ENCODE measurements around the gene LDLRAD4.

Gene LDLRAD4

DNA sequence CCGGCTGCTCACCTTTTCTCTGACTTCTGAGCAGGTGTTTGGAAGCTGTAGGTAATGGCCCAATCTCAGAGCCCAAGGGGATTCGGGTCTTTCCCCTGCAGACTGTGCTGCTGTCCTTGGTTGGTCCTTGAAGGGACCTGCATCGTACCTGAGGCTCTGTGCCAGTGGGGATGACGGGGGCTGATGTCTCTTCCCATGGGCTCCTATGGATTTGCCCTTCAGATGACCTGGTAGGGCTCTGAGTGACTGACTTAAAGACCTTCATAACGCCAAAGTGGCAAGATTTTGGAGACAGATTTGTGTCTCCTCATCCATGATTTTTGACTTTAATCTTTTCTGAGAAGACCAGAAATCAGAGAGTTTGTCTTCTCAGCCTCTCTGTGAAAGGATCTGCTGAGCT, 341.7 kb downstream of the LDLRAD4 start:
- TF ChIP-seq CTCF (IDR thresholded peaks at IDR 0.05; ENCODE audit: low read depth, low read length), result no peak
- DNase-seq (ENCODE audit: extremely low read depth, low read depth), result no peak

DNA sequence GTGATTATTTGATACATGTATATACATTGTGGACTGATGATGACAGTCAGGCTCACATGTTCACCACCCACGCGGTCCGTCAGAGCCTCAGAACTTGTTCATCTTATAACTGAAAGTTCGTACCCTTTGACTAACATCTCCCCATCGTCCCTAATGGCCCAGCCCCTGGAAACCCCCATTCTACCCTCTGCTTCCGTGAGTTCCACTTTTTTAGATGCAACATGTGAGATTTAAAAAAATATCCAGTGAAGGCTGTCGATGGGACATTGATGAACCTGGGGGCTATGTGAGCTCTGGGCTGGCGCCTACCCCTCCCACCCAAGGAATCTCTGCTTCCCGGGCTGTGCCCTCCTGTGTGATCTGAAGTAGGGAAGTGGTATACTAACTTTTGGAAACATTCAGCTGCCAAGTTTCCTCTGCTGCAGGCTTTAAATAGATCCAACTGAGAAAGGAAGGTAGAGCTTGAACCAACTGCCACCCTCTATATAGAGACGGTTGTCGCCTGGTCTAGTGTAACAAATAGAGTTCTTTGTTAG, 344.0 kb downstream of the LDLRAD4 start:
- no peak for TF ChIP-seq CTCF (IDR thresholded peaks at IDR 0.05; ENCODE audit: low read depth, low read length)
- DNase-seq (ENCODE audit: extremely low read depth, low read depth), result no peak

GRCh38 chr18:13563390-13563805, 344.8 kb downstream of the LDLRAD4 start:
- DNase-seq (ENCODE audit: extremely low read depth, low read depth), result no peak
- no peak for TF ChIP-seq CTCF (IDR thresholded peaks at IDR 0.05; ENCODE audit: low read depth, low read length)

DNA sequence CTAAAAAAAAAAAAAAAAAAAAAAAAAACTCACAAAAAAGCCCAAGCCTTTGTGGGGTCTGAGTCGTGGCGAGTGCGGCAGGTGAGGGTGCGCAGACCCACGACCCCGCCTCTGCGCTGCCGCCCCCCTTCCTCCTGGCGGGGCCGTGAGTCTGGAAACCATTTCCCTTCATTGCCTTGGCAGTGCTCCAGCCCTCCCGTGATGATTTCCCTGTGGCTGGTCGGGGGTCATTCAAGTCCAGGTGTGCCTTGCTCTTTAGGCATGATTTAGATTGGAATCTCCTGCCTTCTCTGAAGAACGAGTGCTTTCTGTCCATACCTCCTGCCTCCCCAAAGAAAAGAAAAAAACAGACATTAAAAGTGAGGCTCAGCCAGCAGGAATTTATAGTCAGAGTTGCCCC, 346.0 kb downstream of the LDLRAD4 start:
- DNase-seq (ENCODE audit: extremely low read depth, low read depth), result no peak
- TF ChIP-seq CTCF (IDR thresholded peaks at IDR 0.05; ENCODE audit: low read depth, low read length), result no peak

DNA sequence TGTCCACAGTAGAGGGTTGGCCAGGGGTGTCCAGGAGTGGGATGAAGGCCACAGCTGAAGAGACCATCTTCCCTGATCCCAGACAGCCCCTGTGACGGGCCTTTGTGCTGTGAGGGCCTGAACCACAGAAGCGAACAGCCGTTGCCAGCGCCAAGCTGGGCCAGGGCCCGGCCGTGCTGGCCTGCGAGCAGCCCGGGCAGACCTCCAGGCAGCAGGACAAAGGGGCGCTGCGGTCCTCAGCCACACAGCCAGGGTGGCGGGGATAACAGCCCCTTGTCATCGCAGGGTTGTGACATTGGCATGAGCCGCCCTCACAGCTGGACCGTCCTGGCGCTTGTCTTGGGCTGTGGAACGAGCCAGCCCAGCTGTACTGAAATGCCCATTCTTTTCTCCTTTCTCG, 346.7 kb downstream of the LDLRAD4 start:
- TF ChIP-seq CTCF (IDR thresholded peaks at IDR 0.05; ENCODE audit: low read depth, low read length), result no peak
- no peak for DNase-seq (ENCODE audit: extremely low read depth, low read depth)

DNA sequence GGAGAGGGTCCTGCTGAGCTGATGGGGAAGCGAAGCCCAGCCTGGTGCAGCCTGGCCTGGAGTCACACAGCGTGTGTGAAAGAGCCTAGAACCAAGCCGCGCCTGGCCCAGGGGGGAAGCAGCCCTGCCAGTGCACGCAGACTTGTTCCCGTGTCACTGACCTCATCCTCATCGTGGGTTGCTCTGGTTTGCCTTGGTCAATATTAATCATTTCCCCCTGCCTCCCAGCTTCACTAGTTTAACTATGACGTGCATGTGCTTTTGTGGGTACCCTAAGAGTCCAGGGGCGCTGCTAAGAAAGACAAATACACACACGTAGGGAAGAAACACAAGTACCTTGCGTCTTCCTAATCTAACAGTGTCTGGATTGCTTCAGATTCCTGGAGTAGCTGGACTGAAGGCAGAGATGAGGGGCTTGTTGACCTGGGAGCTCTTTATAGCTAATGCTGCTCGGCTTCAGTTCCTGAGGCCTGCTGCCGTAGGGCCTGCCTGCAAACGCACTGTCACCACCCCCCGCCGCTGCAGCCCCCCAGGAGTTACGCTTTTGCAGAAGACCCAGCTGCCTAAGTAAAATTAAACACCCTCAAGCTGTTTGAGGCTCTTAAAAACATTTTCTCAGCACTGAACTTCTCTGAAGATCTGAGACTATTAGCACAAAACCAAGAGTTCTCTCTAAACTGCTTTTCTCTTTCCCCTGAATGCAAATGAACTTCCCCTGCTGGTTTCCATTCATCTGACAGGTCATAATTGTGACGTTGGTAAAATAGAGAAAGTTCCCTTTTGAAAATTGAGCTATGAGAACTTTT, 348.6 kb downstream of the LDLRAD4 start:
- DNase-seq (ENCODE audit: extremely low read depth, low read depth), result no peak
- TF ChIP-seq CTCF (IDR thresholded peaks at IDR 0.05; ENCODE audit: low read depth, low read length), result no peak
